ENCODE data around the gene MICOS13. TPM values are rescaled to one million over a fixed set of nuclear protein-coding genes. Genes with fewer than 3 reads are reported as not detected.

MICOS13 gene
- total RNA-seq, 4 donors from 2014 or later: 48.9 to 79.1 (median 65.9) TPM

DNA sequence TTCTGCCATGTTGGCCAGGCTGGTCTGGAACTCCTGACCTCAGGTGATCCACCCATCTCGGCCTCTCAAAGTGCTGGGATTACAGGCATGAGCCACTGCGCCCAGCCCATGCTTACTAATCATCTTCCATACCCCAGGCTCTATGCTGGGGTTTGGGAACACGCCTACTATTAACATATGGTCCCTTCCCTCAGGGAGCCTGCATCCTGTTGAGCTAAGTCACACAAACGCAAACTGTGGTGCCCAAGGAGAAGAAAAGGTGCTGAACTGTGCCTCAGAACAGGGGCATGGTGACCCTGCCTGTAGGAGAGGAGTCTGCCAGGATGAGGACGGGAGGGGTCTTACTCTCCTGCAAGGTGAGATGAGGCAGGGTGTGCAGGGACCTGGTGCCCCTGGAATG is 5.6 kb downstream of the MICOS13 start:
- Histone ChIP-seq H3K36me3 (peaks cover 0 to 40% (median 0%) of the 10 kb centered on the region in 3 donors), H3K27ac (no peak overlapping the region), H3K4me1 (peaks cover 0 to 17% (median 7%) of the 10 kb centered on the region in 4 donors), H3K9me3 (no peaks in the 10 kb centered on the region), H3K4me3 (no peak overlapping the region), H3K27me3 (no peaks in the 10 kb centered on the region)
- WGBS, 2 donors: 75 to 91% methylated on average over 5 of the region's 5 CpGs
- no peak for TF ChIP-seq POLR2A (IDR thresholded peaks at IDR 0.05)
- TF ChIP-seq, protein P1, sequence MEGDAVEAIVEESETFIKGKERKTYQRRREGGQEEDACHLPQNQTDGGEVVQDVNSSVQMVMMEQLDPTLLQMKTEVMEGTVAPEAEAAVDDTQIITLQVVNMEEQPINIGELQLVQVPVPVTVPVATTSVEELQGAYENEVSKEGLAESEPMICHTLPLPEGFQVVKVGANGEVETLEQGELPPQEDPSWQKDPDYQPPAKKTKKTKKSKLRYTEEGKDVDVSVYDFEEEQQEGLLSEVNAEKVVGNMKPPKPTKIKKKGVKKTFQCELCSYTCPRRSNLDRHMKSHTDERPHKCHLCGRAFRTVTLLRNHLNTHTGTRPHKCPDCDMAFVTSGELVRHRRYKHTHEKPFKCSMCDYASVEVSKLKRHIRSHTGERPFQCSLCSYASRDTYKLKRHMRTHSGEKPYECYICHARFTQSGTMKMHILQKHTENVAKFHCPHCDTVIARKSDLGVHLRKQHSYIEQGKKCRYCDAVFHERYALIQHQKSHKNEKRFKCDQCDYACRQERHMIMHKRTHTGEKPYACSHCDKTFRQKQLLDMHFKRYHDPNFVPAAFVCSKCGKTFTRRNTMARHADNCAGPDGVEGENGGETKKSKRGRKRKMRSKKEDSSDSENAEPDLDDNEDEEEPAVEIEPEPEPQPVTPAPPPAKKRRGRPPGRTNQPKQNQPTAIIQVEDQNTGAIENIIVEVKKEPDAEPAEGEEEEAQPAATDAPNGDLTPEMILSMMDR (IDR thresholded peaks at IDR 0.05): no peak
- TF ChIP-seq EP300 (IDR thresholded peaks at IDR 0.05): no peak
- DNase-seq (ENCODE audit: low spot score in 2 of 2): no peak

DNA sequence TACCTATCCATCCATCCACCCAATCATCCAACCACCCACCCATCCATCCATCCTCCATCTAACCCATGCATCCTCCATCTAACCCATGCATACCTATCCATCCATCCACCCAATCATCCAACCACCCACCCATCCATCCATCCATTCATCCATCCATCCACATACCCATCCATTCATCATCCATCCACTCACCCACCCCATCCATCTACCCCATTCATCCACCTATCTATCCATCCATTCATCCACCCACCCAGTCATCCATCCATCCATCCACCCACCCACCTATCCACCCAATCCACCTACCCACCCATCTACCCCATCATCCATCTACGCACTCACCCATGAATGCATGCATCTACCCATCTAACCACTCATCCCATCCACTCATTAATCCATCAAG is 6.6 kb downstream of the MICOS13 start:
- Histone ChIP-seq H3K4me1 (peaks cover 0 to 7% (median 0%) of the 10 kb centered on the region in 4 donors), H3K4me3 (no peak overlapping the region), H3K9me3 (no peaks in the 10 kb centered on the region), H3K36me3 (peaks cover 0 to 49% (median 0%) of the 10 kb centered on the region in 3 donors), H3K27ac (no peak overlapping the region), H3K27me3 (no peaks in the 10 kb centered on the region)
- WGBS, 2 donors: 100% methylated on average over 1 of the region's 1 CpG
- no peak for TF ChIP-seq POLR2A (IDR thresholded peaks at IDR 0.05)
- no peak for DNase-seq (ENCODE audit: low spot score in 2 of 2)

DNA sequence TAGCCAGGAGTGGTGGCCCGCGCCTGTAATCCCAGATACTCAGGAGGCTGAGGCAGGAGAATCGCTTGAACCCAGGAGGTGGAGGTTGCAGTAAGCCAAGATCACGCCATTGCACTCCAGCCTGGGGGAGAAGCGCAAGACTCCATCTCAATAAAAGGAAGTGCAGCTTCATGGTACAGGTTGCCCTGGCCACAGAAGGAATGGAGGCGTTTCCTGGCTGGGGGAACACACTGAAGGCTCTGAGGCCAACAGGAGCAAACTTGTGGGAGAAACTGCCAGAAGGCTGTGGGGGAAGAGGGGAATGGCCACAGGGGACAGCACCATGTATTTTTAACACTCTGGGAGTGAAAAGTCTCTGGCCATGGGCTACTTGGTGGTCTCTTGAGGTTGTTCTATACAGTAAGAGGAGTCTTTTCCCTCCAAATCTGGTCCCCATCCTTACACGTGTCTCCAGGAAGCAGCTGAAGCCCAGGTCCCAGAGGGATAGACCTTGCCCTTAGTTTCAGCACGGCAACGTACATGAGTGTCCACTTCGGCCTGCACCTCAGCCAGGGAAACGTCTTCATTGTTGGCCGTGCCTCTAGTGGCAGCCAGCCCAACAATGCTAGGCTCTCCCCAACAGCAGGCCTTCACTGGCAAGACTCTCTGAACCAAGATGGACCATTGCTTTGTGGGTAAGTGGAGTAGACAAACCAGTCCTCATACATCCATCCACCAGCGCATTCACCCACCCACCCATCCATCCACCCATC is 7.4 kb downstream of the MICOS13 start:
- Histone ChIP-seq H3K4me3 (no peak overlapping the region), H3K27ac (no peak overlapping the region), H3K4me1 (no peaks in the 10 kb centered on the region), H3K9me3 (no peaks in the 10 kb centered on the region), H3K36me3 (peaks cover 0 to 49% (median 2%) of the 10 kb centered on the region in 3 donors), H3K27me3 (no peaks in the 10 kb centered on the region)
- TF ChIP-seq, protein P1 (IDR thresholded peaks at IDR 0.05): no peak
- TF ChIP-seq EP300 (IDR thresholded peaks at IDR 0.05) (no peak), POLR2A (IDR thresholded peaks at IDR 0.05) (no peak)
- no peak for DNase-seq (ENCODE audit: low spot score in 2 of 2)
- WGBS, 2 donors: 78 to 82% methylated on average over 12 to 13 of the region's 13 CpGs

DNA sequence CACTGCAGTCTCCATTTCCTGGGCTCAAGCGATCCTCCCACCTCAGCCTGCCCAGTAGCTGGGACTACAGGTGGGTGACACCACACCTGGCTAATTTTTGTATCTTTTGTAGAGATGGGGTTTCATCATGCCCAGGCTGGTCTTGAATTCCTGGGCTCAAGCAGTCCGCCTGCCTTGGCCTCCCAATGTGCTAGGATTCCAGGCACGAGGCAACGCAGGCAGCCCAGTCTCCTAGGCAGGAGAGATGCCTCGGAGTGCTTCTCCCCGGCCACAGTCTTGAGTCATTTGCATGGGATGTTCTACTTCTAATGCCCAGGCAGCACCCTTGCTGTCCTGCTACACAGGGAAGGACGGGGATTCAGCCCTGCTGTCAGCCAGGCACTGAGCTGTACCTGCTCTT is 8.7 kb downstream of the MICOS13 start:
- TF ChIP-seq EP300 (IDR thresholded peaks at IDR 0.05) (no peak), POLR2A (IDR thresholded peaks at IDR 0.05) (no peak)
- TF ChIP-seq, protein P1 (IDR thresholded peaks at IDR 0.05): no peak
- WGBS, 2 donors: 85 to 92% methylated on average over 5 to 7 of the region's 7 CpGs
- Histone ChIP-seq H3K27me3 (no peaks in the 10 kb centered on the region), H3K4me3 (no peak overlapping the region), H3K4me1 (no peaks in the 10 kb centered on the region), H3K9me3 (no peaks in the 10 kb centered on the region), H3K27ac (no peak overlapping the region), H3K36me3 (peaks cover 0 to 51% (median 10%) of the 10 kb centered on the region in 3 donors)
- no peak for DNase-seq (ENCODE audit: low spot score in 2 of 2)

DNA sequence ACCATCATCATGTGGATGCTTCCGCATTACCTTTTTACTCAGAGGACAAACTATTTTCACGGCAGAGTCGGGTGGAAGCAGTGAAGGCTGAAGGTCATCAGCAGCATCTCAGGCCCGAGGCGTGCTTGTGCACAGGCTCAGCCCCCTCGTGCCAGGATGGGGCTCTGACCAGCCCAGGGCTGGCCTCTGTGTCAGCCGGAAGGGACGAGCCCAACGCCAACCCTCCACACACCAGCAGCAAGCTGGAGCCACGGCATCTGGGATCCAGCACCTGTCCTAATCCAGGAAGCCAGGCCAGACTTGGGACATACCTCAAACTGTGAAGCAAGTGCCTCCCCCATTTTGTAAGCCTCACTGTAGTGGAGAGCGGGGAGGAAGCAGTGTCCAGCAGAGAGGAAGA is 11.1 kb downstream of the MICOS13 start:
- no peaks in the 10 kb centered on the region for H3K9me3 ChIP-seq
- H3K4me1 ChIP-seq: no peaks in the 10 kb centered on the region
- no peak for DNase-seq (ENCODE audit: low spot score in 2 of 2)
- H3K4me3 ChIP-seq: no peak overlapping the region
- peaks cover 4 to 75% (median 23%) of the 10 kb centered on the region in 3 donors for H3K36me3 ChIP-seq
- no peak overlapping the region for H3K27ac ChIP-seq
- no peaks in the 10 kb centered on the region for H3K27me3 ChIP-seq
- WGBS, 2 donors: 84 to 94% methylated on average over 4 to 11 of the region's 11 CpGs
- TF ChIP-seq, protein P1 (IDR thresholded peaks at IDR 0.05): no peak
- TF ChIP-seq POLR2A (IDR thresholded peaks at IDR 0.05) (no peak), EP300 (IDR thresholded peaks at IDR 0.05) (no peak)
